ENCODE measurements around the gene ATP5PO.

ATP5PO gene

GRCh38 chr21:33954395-33954794 is 38.8 kb upstream of the ATP5PO start:
- Histone ChIP-seq H3K27ac (ENCODE audit: low read length) (no peak overlapping the region), H3K36me3 (replicated peaks; ENCODE audit: insufficient read depth, low read length) (no peaks in the 10 kb centered on the region), H2AFZ (ENCODE audit: low read length) (no peak overlapping the region), H3K9ac (ENCODE audit: low read length) (no peak overlapping the region), H3K4me2 (ENCODE audit: low read depth, low read length) (no peak overlapping the region), H3F3A (ENCODE audit: insufficient read depth, low read length) (no peaks in the 10 kb centered on the region), H3K79me2 (ENCODE audit: low read length) (no peaks in the 10 kb centered on the region), H3K9me3 (replicated peaks; ENCODE audit: insufficient read depth, low read length) (no peaks in the 10 kb centered on the region), H3K9me2 (replicated peaks; ENCODE audit: insufficient read depth, low read length) (no peaks in the 10 kb centered on the region), H3K27me3 (replicated peaks; ENCODE audit: insufficient read depth, low read length) (no peaks in the 10 kb centered on the region), H3K4me1 (ENCODE audit: low read length) (peaks cover 7% of the 10 kb centered on the region), H3K4me3 (ENCODE audit: low read length) (no peak overlapping the region), H4K20me1 (ENCODE audit: insufficient read depth, low read length) (no peaks in the 10 kb centered on the region)
- DNase-seq = no peak
- TF ChIP-seq CTCF (IDR thresholded peaks at IDR 0.05; ENCODE audit: low read length) (no peak), EZH2 (optimal IDR thresholded peaks at IDR 0.05; ENCODE audit: low read depth, low read length) (no peak), EZH2phosphoT487 (IDR thresholded peaks at IDR 0.05; ENCODE audit: low read length) (no peak)

GRCh38 chr21:33951276-33952178 is 35.9 kb upstream of the ATP5PO start:
- Histone ChIP-seq H3K79me2 (ENCODE audit: low read length) (no peaks in the 10 kb centered on the region), H3K27ac (ENCODE audit: low read length) (no peak overlapping the region), H3K9ac (ENCODE audit: low read length) (no peak overlapping the region), H3K4me3 (ENCODE audit: low read length) (no peak overlapping the region), H3K9me2 (replicated peaks; ENCODE audit: insufficient read depth, low read length) (no peaks in the 10 kb centered on the region), H3K9me3 (replicated peaks; ENCODE audit: insufficient read depth, low read length) (no peaks in the 10 kb centered on the region), H4K20me1 (ENCODE audit: insufficient read depth, low read length) (no peaks in the 10 kb centered on the region), H3K4me1 (ENCODE audit: low read length) (peaks cover 31% of the 10 kb centered on the region), H2AFZ (ENCODE audit: low read length) (no peak overlapping the region), H3F3A (ENCODE audit: insufficient read depth, low read length) (peaks cover 18% of the 10 kb centered on the region), H3K4me2 (ENCODE audit: low read depth, low read length) (no peak overlapping the region), H3K27me3 (replicated peaks; ENCODE audit: insufficient read depth, low read length) (no peaks in the 10 kb centered on the region), H3K36me3 (replicated peaks; ENCODE audit: insufficient read depth, low read length) (no peaks in the 10 kb centered on the region)
- no peak for DNase-seq
- TF ChIP-seq EZH2 (optimal IDR thresholded peaks at IDR 0.05; ENCODE audit: low read depth, low read length) = no peak
- no peak for TF ChIP-seq EZH2phosphoT487 (IDR thresholded peaks at IDR 0.05; ENCODE audit: low read length)
- TF ChIP-seq CTCF (IDR thresholded peaks at IDR 0.05; ENCODE audit: low read length) = no peak

GRCh38 chr21:33950431-33951079 is 35.0 kb upstream of the ATP5PO start:
- Histone ChIP-seq H4K20me1 (ENCODE audit: insufficient read depth, low read length) (no peaks in the 10 kb centered on the region), H3K4me2 (ENCODE audit: low read depth, low read length) (no peak overlapping the region), H3K36me3 (replicated peaks; ENCODE audit: insufficient read depth, low read length) (no peaks in the 10 kb centered on the region), H3K27ac (ENCODE audit: low read length) (no peak overlapping the region), H3K9ac (ENCODE audit: low read length) (no peak overlapping the region), H3K9me2 (replicated peaks; ENCODE audit: insufficient read depth, low read length) (no peaks in the 10 kb centered on the region), H3K79me2 (ENCODE audit: low read length) (no peaks in the 10 kb centered on the region), H3K9me3 (replicated peaks; ENCODE audit: insufficient read depth, low read length) (no peaks in the 10 kb centered on the region), H3K4me3 (ENCODE audit: low read length) (no peak overlapping the region), H3F3A (ENCODE audit: insufficient read depth, low read length) (peaks cover 18% of the 10 kb centered on the region), H3K27me3 (replicated peaks; ENCODE audit: insufficient read depth, low read length) (no peaks in the 10 kb centered on the region), H3K4me1 (ENCODE audit: low read length) (peaks cover 31% of the 10 kb centered on the region), H2AFZ (ENCODE audit: low read length) (no peak overlapping the region)
- no peak for DNase-seq
- TF ChIP-seq EZH2 (optimal IDR thresholded peaks at IDR 0.05; ENCODE audit: low read depth, low read length) (no peak), CTCF (IDR thresholded peaks at IDR 0.05; ENCODE audit: low read length) (no peak), EZH2phosphoT487 (IDR thresholded peaks at IDR 0.05; ENCODE audit: low read length) (no peak)
